Measurements from ENCODE around the gene GIPC3.
"Not testable (repeated sequence)": the region's sequence is repeated elsewhere in the genome, so short reads cannot be mapped to it uniquely, and the experiment has no call there.

GIPC3 gene

GRCh38 chr19:3580156-3580934, 4.9 kb upstream of the GIPC3 start:
- no peak overlapping the region for H3K27ac ChIP-seq
- no peak for TF ChIP-seq CTCF (conservative IDR thresholded peaks at IDR 0.05)

- not testable (repeated sequence) for H3K27ac ChIP-seq
Observed at GRCh38 chr19:3581792-3582191, 3.5 kb upstream of the GIPC3 start.

GRCh38 chr19:3584036-3584802, 1.1 kb upstream of the GIPC3 start:
- not testable (repeated sequence) for H3K27ac ChIP-seq

GRCh38 chr19:3586127-3586626, 899 bp downstream of the GIPC3 start:
- TF ChIP-seq CTCF (conservative IDR thresholded peaks at IDR 0.05): peak; percentile 25
- H3K27ac ChIP-seq: no peak overlapping the region

- H3K27ac ChIP-seq: no peak overlapping the region
Observed at GRCh38 chr19:3586707-3587346, 1.5 kb downstream of the GIPC3 start.

GRCh38 chr19:3589439-3589838, 4.2 kb downstream of the GIPC3 start:
- no peak for TF ChIP-seq CTCF (conservative IDR thresholded peaks at IDR 0.05)

More at GRCh38 chr19:3586707-3587346, 1.5 kb downstream of the GIPC3 start:
- no peak for TF ChIP-seq CTCF (conservative IDR thresholded peaks at IDR 0.05)

GRCh38 chr19:3589949-3590348, 4.7 kb downstream of the GIPC3 start:
- TF ChIP-seq CTCF (conservative IDR thresholded peaks at IDR 0.05): no peak
- H3K27ac ChIP-seq: no peak overlapping the region

More at GRCh38 chr19:3589439-3589838, 4.2 kb downstream of the GIPC3 start:
- no peak overlapping the region for H3K27ac ChIP-seq

- no peak overlapping the region for H3K27ac ChIP-seq
- TF ChIP-seq CTCF (conservative IDR thresholded peaks at IDR 0.05): no peak
Observed at GRCh38 chr19:3590991-3591659, 5.8 kb downstream of the GIPC3 start.
